ENCODE measurements around the gene ZNF664. TPM values are rescaled to one million over a fixed set of nuclear protein-coding genes. Genes with fewer than 3 reads are reported as not detected.

ZNF664 gene
- total and polyA plus RNA-seq, 10 donors = 12.0 to 53.4 (median 41.7) TPM

- H3K36me3 ChIP-seq = peaks cover 0 to 72% (median 31%) of the 10 kb centered on the region in 6 donors
Measured at GRCh38 chr12:123942238-123942653, 30.8 kb upstream of the ZNF664 start.

GRCh38 chr12:123942911-123943648 lies 29.9 kb upstream of the ZNF664 start:
- DNase-seq = no peak
- intact Hi-C loops (cut with DNase I; ENCODE audit: low total_unique reads) = no loop called here
- TF ChIP-seq POLR2A (IDR thresholded peaks at IDR 0.05) = no peak
- no peak for TF ChIP-seq CTCF (IDR thresholded peaks at IDR 0.05 in 8 of 11, conservative IDR thresholded peaks at IDR 0.05 in 3 of 11)
- TF ChIP-seq POLR2AphosphoS5 (IDR thresholded peaks at IDR 0.05) = no peak

More at GRCh38 chr12:123942238-123942653, 30.8 kb upstream of the ZNF664 start:
- intact Hi-C loops (cut with DNase I; ENCODE audit: low total_unique reads) = no loop called here
- WGBS, 5 donors = 91 to 97% (median 94%) methylated on average over 10 of the region's 10 CpGs
- Histone ChIP-seq H3K4me3 (no peak overlapping the region), H3K27ac (peak overlapping the region in 1 of 8 donors; percentile 14), H3K4me1 (peaks cover 5 to 22% (median 14%) of the 10 kb centered on the region in 6 donors), H3K9me3 (peaks cover 0 to 16% (median 10%) of the 10 kb centered on the region in 8 donors), H3K27me3 (replicated peaks in 1 of 7) (no peaks in the 10 kb centered on the region)
- TF ChIP-seq CTCF (IDR thresholded peaks at IDR 0.05 in 8 of 11, conservative IDR thresholded peaks at IDR 0.05 in 3 of 11) = no peak
- TF ChIP-seq POLR2AphosphoS5 (IDR thresholded peaks at IDR 0.05) = no peak
- no peak for TF ChIP-seq POLR2A (IDR thresholded peaks at IDR 0.05)
- DNase-seq = no peak

GRCh38 chr12:123943816-123944215 lies 29.2 kb upstream of the ZNF664 start:
- WGBS, 5 donors = 83 to 91% (median 89%) methylated on average over 5 of the region's 5 CpGs
- H3K4me3 ChIP-seq = no peak overlapping the region
- H3K36me3 ChIP-seq = peaks cover 0 to 70% (median 30%) of the 10 kb centered on the region in 6 donors
- TF ChIP-seq POLR2A (IDR thresholded peaks at IDR 0.05) = no peak
- no peak for TF ChIP-seq POLR2AphosphoS5 (IDR thresholded peaks at IDR 0.05)
- no peak for TF ChIP-seq CTCF (IDR thresholded peaks at IDR 0.05 in 8 of 11, conservative IDR thresholded peaks at IDR 0.05 in 3 of 11)
- no peaks in the 10 kb centered on the region for H3K27me3 ChIP-seq (replicated peaks in 1 of 7)
- peaks cover 0 to 16% (median 10%) of the 10 kb centered on the region in 8 donors for H3K9me3 ChIP-seq
- no peak overlapping the region for H3K27ac ChIP-seq
- no peak for DNase-seq
- intact Hi-C loops (cut with DNase I; ENCODE audit: low total_unique reads) = no loop called here
- peaks cover 0 to 6% (median 2%) of the 10 kb centered on the region in 6 donors for H3K4me1 ChIP-seq

More at GRCh38 chr12:123942911-123943648, 29.9 kb upstream of the ZNF664 start:
- Histone ChIP-seq H3K27me3 (replicated peaks in 1 of 7) (no peaks in the 10 kb centered on the region), H3K36me3 (peaks cover 0 to 69% (median 30%) of the 10 kb centered on the region in 6 donors), H3K4me3 (no peak overlapping the region), H3K4me1 (peaks cover 5 to 13% (median 6%) of the 10 kb centered on the region in 6 donors), H3K9me3 (peaks cover 0 to 16% (median 10%) of the 10 kb centered on the region in 8 donors), H3K27ac (no peak overlapping the region)
- WGBS, 5 donors = 88 to 97% (median 96%) methylated on average over 4 to 16 of the region's 16 CpGs

- H3K27me3 ChIP-seq (replicated peaks in 1 of 7) = no peaks in the 10 kb centered on the region
- WGBS, 5 donors = 71 to 91% (median 75%) methylated on average over 10 of the region's 10 CpGs
- H3K9me3 ChIP-seq = peaks cover 0 to 16% (median 10%) of the 10 kb centered on the region in 8 donors
- no peaks in the 10 kb centered on the region for H3K4me1 ChIP-seq
- no peak overlapping the region for H3K27ac ChIP-seq
- intact Hi-C loops (cut with DNase I; ENCODE audit: low total_unique reads) = no loop called here
- TF ChIP-seq POLR2A (IDR thresholded peaks at IDR 0.05) = no peak
- TF ChIP-seq CTCF (IDR thresholded peaks at IDR 0.05 in 8 of 11, conservative IDR thresholded peaks at IDR 0.05 in 3 of 11) = no peak
- no peak for TF ChIP-seq POLR2AphosphoS5 (IDR thresholded peaks at IDR 0.05)
- H3K4me3 ChIP-seq = no peak overlapping the region
- peaks cover 0 to 72% (median 30%) of the 10 kb centered on the region in 6 donors for H3K36me3 ChIP-seq
- no peak for DNase-seq
Measured at GRCh38 chr12:123944696-123945095, 28.3 kb upstream of the ZNF664 start.

Data from spleen (tissue), 11 donors.